Common myeloid progenitor, CD34-positive (primary cell): ENCODE data around the gene TMEM141.
"Not testable (repeated sequence)": the region's sequence is repeated elsewhere in the genome, so short reads cannot be mapped to it uniquely, and the experiment has no call there.

Source experiments
- CTCF ChIA-PET: fragments of 350-600 bp; sonication (Branson Sonifier 250); formaldehyde crosslinking; loops from one replicate; lab custom pipeline; 2021; ENCODE audit warnings: antibody characterized with exemption; lab: Charles Lee
- POLR2A ChIA-PET: fragments of 350-600 bp; sonication (Branson Sonifier 250); formaldehyde crosslinking; loops from one replicate; lab custom pipeline; 2021; ENCODE audit warnings: antibody characterized with exemption; lab: Charles Lee
- DNase-seq, 3 donors: peaks; one replicate each; pipeline versions ENCODE4 v3.0.0 to v3.0.0-alpha.2; 2013
- H3K27ac ChIP-seq, 2 experiments: 1 replicate in 1 of 2; 2 replicates in 1 of 2; pipeline ENCODE4 v1.7.0; 2013; ENCODE audit warnings: inconsistent platforms in 2 of 2, low read length in 2 of 2, mild to moderate bottlenecking in 2 of 2, low read depth in 1 of 2, moderate library complexity in 1 of 2; ENCODE audit not compliant: severe bottlenecking in 2 of 2, insufficient read depth in 1 of 2, poor library complexity in 1 of 2
- H3K27me3 ChIP-seq, 5 experiments: replicated peaks in 2 of 5; 1 replicate in 3 of 5; 2 replicates in 2 of 5; pipeline versions ENCODE4 v1.6.1 to v1.7.0; 2013; ENCODE audit warnings: low read length in 4 of 5, mild to moderate bottlenecking in 2 of 5, moderate library complexity in 2 of 5, inconsistent platforms in 1 of 5; ENCODE audit not compliant: insufficient read depth in 5 of 5, control insufficient read depth in 4 of 5
- H3K36me3 ChIP-seq, 4 experiments: 1 replicate in 2 of 4; 2 replicates in 2 of 4; pipeline versions ENCODE4 v1.6.1 to v1.7.0; 2013; ENCODE audit warnings: low read length in 3 of 4, control low read depth in 1 of 4, mild to moderate bottlenecking in 1 of 4; ENCODE audit not compliant: control insufficient read depth in 4 of 4, insufficient read depth in 4 of 4
- H3K4me1 ChIP-seq, 4 experiments: 1 replicate in 3 of 4; 2 replicates in 1 of 4; pipeline versions ENCODE4 v1.6.1 to v1.7.1; 2013; ENCODE audit warnings: low read length in 3 of 4, mild to moderate bottlenecking in 3 of 4, control low read depth in 1 of 4, inconsistent platforms in 1 of 4, moderate library complexity in 1 of 4; ENCODE audit not compliant: control insufficient read depth in 4 of 4, insufficient read depth in 4 of 4; ENCODE audit errors: control extremely low read depth in 1 of 4
- H3K4me3 ChIP-seq, 7 experiments: 1 replicate in 4 of 7; 2 replicates in 3 of 7; pipeline versions ENCODE4 v1.5.1 to v1.7.0; 2013; ENCODE audit warnings: mild to moderate bottlenecking in 7 of 7, low read length in 6 of 7, moderate library complexity in 6 of 7, inconsistent platforms in 2 of 7, low read depth in 2 of 7, control low read depth in 1 of 7; ENCODE audit not compliant: insufficient read depth in 4 of 7, control insufficient read depth in 1 of 7; ENCODE audit errors: extremely low read depth in 1 of 7
- H3K9me3 ChIP-seq, 5 experiments: 1 replicate in 4 of 5; 2 replicates in 1 of 5; pipeline versions ENCODE4 v1.6.1 to v1.7.1; 2013; ENCODE audit warnings: low read length in 4 of 5, mild to moderate bottlenecking in 2 of 5, inconsistent platforms in 1 of 5, low read depth in 1 of 5, moderate library complexity in 1 of 5; ENCODE audit not compliant: control insufficient read depth in 4 of 5, insufficient read depth in 2 of 5; ENCODE audit errors: control extremely low read depth in 1 of 5
- WGBS: methylation state at CpG from one replicate; pipeline ENCODE4 v1.1.5; 2013; ENCODE audit not compliant: insufficient coverage; 5-methylcytosine and 5-hydroxymethylcytosine counted together

TMEM141 gene

GRCh38 chr9:136792321-136793085, 1.4 kb downstream of the TMEM141 start:
- peak in 1 of 3 donors; percentile 21 for DNase-seq
- Histone ChIP-seq H3K4me1 (peaks cover 0 to 38% (median 23%) of the 10 kb centered on the region in 4 experiments), H3K36me3 (peaks cover 0 to 17% (median 4%) of the 10 kb centered on the region in 4 experiments), H3K9me3 (no peaks in the 10 kb centered on the region), H3K27me3 (peaks cover 0 to 11% (median 2%) of the 10 kb centered on the region in 5 experiments), H3K4me3 (peak overlapping the region in 6 of 7 experiments; percentile 16 to 91 (median 78)), H3K27ac (peak overlapping the region in 1 of 2 experiments; percentile 83)
- POLR2A ChIA-PET: no interaction called here
- 83% methylated on average over 10 of the region's 15 CpGs for WGBS
- CTCF ChIA-PET: interaction anchor here (0.6 to 2.1 kb wide), 11 partner anchors 8 to 244 kb away, joined by 3 to 14 read pairs (median 3); partner anchors contain the start of gene RABL6

GRCh38 chr9:136793086-136793946, 2.2 kb downstream of the TMEM141 start:
- no peak overlapping the region for H3K4me3 ChIP-seq
- H3K4me1 ChIP-seq: peaks cover 0 to 32% (median 20%) of the 10 kb centered on the region in 4 experiments
- POLR2A ChIA-PET: no interaction called here
- H3K27me3 ChIP-seq: peaks cover 0 to 14% (median 2%) of the 10 kb centered on the region in 5 experiments
- H3K9me3 ChIP-seq: no peaks in the 10 kb centered on the region
- CTCF ChIA-PET: interaction anchor here (0.6 to 2.1 kb wide), 18 partner anchors 9 to 275 kb away, joined by 3 to 14 read pairs (median 3); partner anchors contain the start of gene RABL6
- H3K36me3 ChIP-seq: peaks cover 0 to 17% (median 4%) of the 10 kb centered on the region in 4 experiments
- no peak overlapping the region for H3K27ac ChIP-seq
- no peak for DNase-seq
- 80% methylated on average over 12 of the region's 17 CpGs for WGBS

GRCh38 chr9:136794281-136794999, 3.3 kb downstream of the TMEM141 start:
- CTCF ChIA-PET: interaction anchor here (0.8 to 2.0 kb wide), 11 partner anchors 8 to 274 kb away, joined by 3 to 7 read pairs (median 4); partner anchors contain the start of gene RABL6
- WGBS: 94% methylated on average over 11 of the region's 14 CpGs
- H3K4me1 ChIP-seq: peaks cover 0 to 34% (median 26%) of the 10 kb centered on the region in 4 experiments
- POLR2A ChIA-PET: no interaction called here
- no peaks in the 10 kb centered on the region for H3K9me3 ChIP-seq
- no peak for DNase-seq
- H3K27me3 ChIP-seq: peaks cover 0 to 23% (median 5%) of the 10 kb centered on the region in 5 experiments
- no peak overlapping the region for H3K4me3 ChIP-seq
- no peak overlapping the region for H3K27ac ChIP-seq
- peaks cover 0 to 17% (median 4%) of the 10 kb centered on the region in 4 experiments for H3K36me3 ChIP-seq

GRCh38 chr9:136795000-136795348, 3.8 kb downstream of the TMEM141 start:
- DNase-seq: no peak
- Histone ChIP-seq H3K4me3 (no peak overlapping the region), H3K4me1 (peaks cover 0 to 39% (median 31%) of the 10 kb centered on the region in 4 experiments)

GRCh38 chr9:136796238-136796774, 5.2 kb downstream of the TMEM141 start, which contains the start of gene CCDC183:
CCDC183 (plus strand) TSS chr9:136796338; CDS start chr9:136796398, 60 bp downstream.
- Histone ChIP-seq H3K27ac (no peak within 1 kb of the TSS), H3K9me3 (no peaks in the 10 kb centered on the region), H3K4me1 (peaks cover 0 to 43% (median 36%) of the 10 kb centered on the region in 4 experiments), H3K4me3 (no peak within 1 kb of the TSS), H3K36me3 (peaks cover 0 to 17% (median 4%) of the 10 kb centered on the region in 4 experiments), H3K27me3 (peaks cover 0 to 24% (median 5%) of the 10 kb centered on the region in 5 experiments)
- WGBS: 88% methylated on average over 1 of the region's 5 CpGs
- POLR2A ChIA-PET: no interaction called here
- CTCF ChIA-PET: interaction anchor here (0.6 to 0.9 kb wide), 2 partner anchors 11 to 251 kb away, joined by 3 read pairs; partner anchors contain the start of gene RABL6
- no peak for DNase-seq

More at GRCh38 chr9:136795000-136795348, 3.8 kb downstream of the TMEM141 start:
- WGBS: 95% methylated on average over 4 of the region's 6 CpGs
- ChIA-PET POLR2A (no interaction called here), CTCF (interaction anchor here (1.7 to 2.0 kb wide), 2 partner anchors 18 to 20 kb away, joined by 4 to 5 read pairs; no protein-coding TSS in a partner anchor)
- Histone ChIP-seq H3K36me3 (peaks cover 0 to 17% (median 4%) of the 10 kb centered on the region in 4 experiments), H3K27me3 (peaks cover 0 to 24% (median 5%) of the 10 kb centered on the region in 5 experiments), H3K9me3 (no peaks in the 10 kb centered on the region), H3K27ac (no peak overlapping the region)

GRCh38 chr9:136796775-136797347, 5.7 kb downstream of the TMEM141 start:
- Histone ChIP-seq H3K27me3 (peaks cover 0 to 24% (median 5%) of the 10 kb centered on the region in 5 experiments), H3K4me1 (peaks cover 0 to 41% (median 34%) of the 10 kb centered on the region in 4 experiments), H3K36me3 (peaks cover 0 to 17% (median 4%) of the 10 kb centered on the region in 4 experiments)
- WGBS: 50% methylated on average over 9 of the region's 10 CpGs
- H3K27ac ChIP-seq, H3K4me3 ChIP-seq, DNase-seq, CTCF ChIA-PET, POLR2A ChIA-PET, H3K9me3 ChIP-seq: not testable (repeated sequence)
